GF-D8 (cell line): ENCODE results near the gene FOXD2.
"Not testable (repeated sequence)": the region's sequence is repeated elsewhere in the genome, so short reads cannot be mapped to it uniquely, and the experiment has no call there.

ENCODE experiments used
- DNase-seq: peaks from one replicate; lab custom pipeline; 2025; lab: John Stamatoyannopoulos, UW

The FOXD2 gene

GRCh38 chr1:47440599-47441081, 2.8 kb downstream of the FOXD2 start:
- no peak for DNase-seq

DNA sequence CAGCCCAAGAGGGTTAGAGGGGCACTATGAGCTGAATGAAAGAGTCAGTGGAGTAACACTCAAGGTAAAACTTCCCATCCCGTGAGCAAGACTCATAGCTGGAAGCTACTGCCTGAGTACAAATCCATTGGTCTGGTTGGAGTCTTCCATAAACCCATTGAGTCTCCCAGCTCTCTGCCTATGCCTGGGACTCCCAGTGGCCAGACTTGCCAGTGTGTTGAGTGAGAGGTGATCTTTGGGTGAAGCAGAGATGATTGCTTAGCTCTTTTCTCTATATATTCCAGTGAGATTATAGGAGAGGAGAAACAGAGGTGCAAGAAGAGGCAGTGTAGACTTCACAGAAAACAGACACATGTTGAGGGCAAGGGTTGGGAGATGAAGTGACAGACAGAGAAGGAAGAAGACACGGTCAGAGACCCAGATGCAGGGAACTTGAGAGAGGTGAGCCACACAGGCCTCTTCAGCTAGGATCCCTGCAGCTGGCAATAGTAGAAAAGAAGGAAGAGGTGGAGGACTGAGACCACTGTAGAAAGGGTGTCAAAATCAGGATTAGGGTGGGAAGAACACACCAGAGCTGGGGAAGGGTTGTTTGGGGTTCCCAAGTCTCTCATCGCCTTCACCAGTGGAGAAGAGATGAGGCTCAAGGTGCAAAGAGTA, 3.7 kb downstream of the FOXD2 start:
- no peak for DNase-seq

DNA sequence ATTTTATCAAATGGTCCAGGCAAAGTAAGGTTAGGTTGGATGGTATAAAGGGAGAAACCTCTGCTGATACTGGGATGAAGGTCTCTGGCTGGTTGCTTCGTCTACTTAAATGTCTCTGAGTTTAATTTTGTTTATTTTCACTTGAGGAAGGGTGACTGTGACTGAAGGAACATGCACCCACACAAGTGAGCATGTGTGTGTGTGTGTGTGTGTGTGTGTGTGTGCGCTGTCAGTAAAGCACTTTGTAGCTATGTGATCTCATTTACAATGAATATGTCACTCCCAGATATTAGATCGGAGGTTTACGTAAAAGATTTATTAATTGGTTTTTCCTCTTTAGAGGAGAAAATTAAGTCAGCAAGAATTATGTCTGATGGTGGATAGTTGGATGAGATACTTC, 4.4 kb downstream of the FOXD2 start:
- no peak for DNase-seq

GRCh38 chr1:47442842-47443529, 5.1 kb downstream of the FOXD2 start:
- no peak for DNase-seq

GRCh38 chr1:47443530-47444296, 5.9 kb downstream of the FOXD2 start:
- no peak for DNase-seq

DNA sequence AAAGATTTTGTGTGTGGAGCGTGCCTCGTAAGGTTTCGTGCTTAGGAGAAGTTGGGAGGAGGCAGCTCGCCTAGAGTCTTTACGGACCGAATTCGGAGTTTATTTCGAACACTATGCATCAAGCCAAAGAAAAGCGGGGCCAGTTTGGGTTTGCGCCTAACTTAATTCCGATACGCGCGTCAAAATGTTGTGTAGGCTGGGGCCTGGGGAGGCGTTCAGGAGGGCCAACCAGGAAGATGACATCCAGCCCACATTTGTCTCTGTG, 6.4 kb downstream of the FOXD2 start:
- no peak for DNase-seq

DNA sequence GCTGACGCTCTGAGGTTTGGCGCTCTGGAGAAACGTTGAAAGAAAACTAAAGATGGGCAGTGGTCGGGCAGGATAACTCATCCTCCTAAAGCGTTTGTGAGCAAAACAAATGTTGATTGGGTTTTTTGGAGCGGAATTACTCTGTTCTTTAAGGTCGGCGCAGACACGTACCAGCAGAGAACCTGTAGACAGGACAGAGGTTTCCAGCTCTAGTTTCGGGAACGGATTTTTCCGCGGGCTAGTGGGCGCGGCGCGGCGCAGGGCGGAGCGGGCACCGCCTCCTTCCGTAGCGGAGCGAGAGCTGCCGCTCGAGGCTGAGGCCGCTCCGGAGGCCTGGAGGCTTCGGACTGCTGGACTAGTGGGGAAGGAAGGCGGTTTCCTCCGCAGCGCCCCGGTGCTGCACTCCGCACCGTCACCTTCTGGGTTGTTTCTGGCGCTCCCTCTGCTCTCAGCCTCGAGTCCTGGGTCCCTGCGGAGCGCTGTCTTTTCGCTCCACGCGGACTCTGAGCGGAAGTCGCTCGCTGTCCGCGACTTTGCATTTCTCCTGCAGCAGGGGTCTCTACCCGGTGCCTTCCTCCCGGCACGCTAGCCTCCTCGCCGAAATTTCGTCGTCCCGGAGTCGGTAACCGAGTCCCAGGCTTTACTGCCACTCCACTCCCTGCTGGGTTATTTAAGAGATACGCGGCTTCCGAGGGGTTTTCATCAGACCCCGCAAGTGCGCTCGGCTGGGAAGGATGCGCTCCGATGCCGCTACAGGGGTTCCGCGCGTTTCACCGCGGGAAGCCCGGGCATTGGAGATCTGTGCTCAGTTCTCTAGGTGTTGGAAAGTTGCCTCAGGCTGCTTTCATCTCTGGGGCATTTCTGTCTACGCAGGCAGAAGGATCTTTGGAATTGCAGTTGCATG, 7.0 kb downstream of the FOXD2 start:
- DNase-seq = no peak

DNA sequence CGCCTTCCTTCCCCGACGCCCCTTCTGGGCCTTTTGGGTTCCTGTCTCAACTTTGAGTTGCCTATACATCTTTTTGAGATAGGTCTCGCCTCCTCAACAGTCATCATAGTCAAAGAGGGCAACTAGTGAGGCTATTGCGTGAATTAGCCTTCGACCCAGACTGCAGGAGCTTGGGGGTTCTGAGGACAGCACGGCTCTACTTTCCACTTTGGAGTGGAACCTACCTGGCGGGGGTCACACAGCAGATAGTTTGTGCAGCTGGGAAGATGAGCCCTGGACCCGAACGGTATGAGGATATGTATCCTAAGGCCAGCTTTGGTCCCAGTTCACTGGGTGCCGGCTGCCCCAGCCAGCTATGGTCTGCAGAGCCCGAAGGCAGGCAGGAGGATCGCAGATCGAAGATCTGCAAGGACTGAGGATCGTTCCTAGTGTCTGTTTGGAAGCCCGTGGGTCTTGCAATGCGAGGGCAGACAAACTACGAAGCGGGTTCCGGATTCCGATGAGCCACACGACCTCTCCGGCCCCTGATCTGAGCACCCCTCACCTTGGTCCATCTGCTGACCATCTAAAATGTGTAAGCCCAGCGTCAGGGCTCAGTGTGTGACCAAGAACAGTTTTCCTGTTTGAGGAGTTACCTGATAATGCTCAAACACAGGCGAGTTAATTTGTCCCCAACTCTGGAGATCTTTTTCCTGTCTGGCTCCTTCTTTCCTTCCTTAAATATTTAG, 8.1 kb downstream of the FOXD2 start:
- no peak for DNase-seq

GRCh38 chr1:47448462-47449222, 10.8 kb downstream of the FOXD2 start:
- DNase-seq = no peak

GRCh38 chr1:47449822-47450552, 12.1 kb downstream of the FOXD2 start:
- no peak for DNase-seq

DNA sequence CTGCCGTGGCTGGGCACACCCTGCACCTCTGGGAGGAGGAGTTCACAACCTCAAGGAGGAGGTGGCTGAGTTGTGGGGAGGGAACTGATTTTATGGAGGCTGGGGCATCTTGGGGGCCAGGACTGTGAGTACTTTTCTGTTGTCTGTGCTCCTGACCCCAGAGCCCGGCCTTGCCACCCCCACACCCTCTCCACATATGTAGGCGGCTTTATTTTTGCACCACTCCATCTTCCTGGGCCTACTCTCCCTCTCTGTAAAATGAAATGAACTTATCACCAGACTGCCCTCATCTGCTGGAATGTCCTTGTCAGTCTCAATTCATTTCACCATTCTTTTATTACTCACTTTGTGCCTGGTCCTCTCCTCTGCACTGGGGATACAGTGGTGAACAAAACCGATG, 12.8 kb downstream of the FOXD2 start:
- no peak for DNase-seq

DNA sequence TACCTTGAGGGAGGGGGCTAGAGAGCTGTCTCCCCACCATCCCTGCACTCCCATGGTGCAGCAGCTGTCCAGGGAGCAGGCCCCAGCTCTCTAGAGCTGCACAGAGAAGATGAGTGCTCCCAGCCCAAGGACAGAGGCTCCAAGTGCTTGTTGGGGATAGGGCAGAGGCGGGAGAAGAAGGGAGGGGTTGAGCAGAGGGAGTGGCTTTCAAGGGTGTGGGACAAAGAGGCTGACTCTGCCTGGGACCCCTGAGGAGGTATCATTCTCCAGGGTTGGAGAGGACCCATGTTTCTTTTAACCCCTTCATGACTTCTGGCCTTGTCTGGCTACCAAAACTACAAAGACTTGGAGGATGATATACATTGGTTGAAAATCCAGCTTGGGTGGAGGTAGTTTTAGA, 14.6 kb downstream of the FOXD2 start:
- no peak for DNase-seq

DNA sequence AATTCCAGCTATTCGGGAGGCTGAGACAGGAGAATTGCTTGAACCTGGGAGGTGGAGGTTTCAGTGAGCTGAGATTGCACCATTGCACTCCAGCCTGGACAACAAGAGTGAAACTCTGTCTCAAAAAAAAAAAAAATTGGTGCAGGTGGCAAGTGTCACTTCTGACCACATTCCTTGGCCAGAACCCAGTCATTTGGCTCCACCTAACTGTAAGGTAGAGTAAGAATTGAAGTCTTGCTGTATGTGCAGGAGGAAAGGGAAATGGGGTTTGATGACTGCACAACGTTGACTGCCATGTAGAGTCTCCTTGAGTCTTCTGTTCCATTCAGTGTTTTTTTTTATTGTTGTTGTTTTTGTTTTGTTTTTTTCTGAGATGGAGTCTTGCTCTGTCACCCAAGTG, 16.1 kb downstream of the FOXD2 start:
- not testable (repeated sequence) for DNase-seq

GRCh38 chr1:47456250-47456649, 18.4 kb downstream of the FOXD2 start:
- DNase-seq = no peak

DNA sequence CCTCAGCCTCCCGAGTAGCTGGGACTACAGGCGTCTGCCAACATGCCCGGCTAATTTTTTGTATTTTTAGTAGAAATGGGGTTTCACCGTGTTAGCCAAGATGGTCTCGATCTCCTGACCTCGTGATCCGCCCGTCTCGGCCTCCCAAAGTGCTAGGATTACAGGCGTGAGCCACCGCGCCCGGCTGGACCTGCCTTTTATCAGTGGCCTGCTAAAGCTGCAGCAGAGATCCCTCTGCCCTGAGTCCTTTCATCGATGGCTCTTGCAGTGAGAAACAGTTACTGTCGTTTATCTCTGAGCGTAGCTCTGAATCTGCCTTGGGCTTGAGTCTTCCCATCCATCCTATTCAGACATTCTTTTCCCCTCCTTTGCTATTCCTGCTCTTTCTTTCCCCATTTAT, 19.7 kb downstream of the FOXD2 start:
- DNase-seq = not testable (repeated sequence)

- no peak for DNase-seq
Measured at GRCh38 chr1:47459253-47459788, 21.5 kb downstream of the FOXD2 start.

GRCh38 chr1:47460040-47460439, 22.2 kb downstream of the FOXD2 start:
- no peak for DNase-seq

DNA sequence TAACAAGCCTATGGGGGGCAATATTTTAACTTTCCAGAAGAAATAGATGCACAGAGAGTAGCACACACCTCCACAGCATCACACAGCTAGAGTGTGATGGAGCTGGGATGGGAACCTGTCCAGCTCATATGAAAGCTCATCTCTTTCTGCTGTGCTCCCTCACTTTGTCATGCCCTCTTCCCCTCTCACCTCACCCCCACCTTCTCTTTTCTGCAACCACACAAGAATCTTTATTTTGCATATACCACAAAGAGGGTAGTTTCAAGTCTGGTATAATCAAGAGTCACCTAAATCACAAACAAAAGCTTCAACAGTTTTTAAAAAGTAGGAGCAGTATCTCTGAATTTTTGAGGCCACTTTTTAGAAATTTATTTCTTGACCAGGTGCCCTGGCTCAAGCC, 22.6 kb downstream of the FOXD2 start:
- DNase-seq = no peak

GRCh38 chr1:47465605-47466004, 27.8 kb downstream of the FOXD2 start:
- DNase-seq = no peak
